Fibroblast of lung (primary cell): ENCODE data around the gene FAM162A. TPM values are rescaled to one million over a fixed set of nuclear protein-coding genes. Genes with fewer than 3 reads are reported as not detected.
"Not testable (repeated sequence)": the region's sequence is repeated elsewhere in the genome, so short reads cannot be mapped to it uniquely, and the experiment has no call there.

Source experiments
- DNase-seq, 2 donors: peaks; one replicate each; pipeline versions ENCODE4 v3.0.0 to v3.0.0-alpha.2; 2010; ENCODE audit warnings: low read depth in 2 of 2
- H2AFZ ChIP-seq: 2 replicates; pipeline ENCODE4 v1.5.1; 2012; ENCODE audit warnings: low read length, control low read depth, inconsistent platforms
- H3K27ac ChIP-seq: 2 replicates; pipeline ENCODE4 v1.5.1; 2011; ENCODE audit warnings: low read length, control low read depth; ENCODE audit not compliant: insufficient read depth
- H3K27me3 ChIP-seq: 2 replicates; pipeline ENCODE4 v1.5.1; 2011; ENCODE audit warnings: mild to moderate bottlenecking, low read length; ENCODE audit not compliant: control insufficient read depth, insufficient read depth
- H3K36me3 ChIP-seq: 2 replicates; pipeline ENCODE4 v1.5.1; 2011; ENCODE audit warnings: low read length; ENCODE audit not compliant: control insufficient read depth, insufficient read depth
- H3K4me1 ChIP-seq: 2 replicates; pipeline ENCODE4 v1.5.1; 2011; ENCODE audit warnings: low read length; ENCODE audit not compliant: control insufficient read depth, insufficient read depth; ENCODE audit errors: extremely low read depth
- H3K4me2 ChIP-seq: 2 replicates; pipeline ENCODE4 v1.5.1; 2011; ENCODE audit warnings: low read length, control low read depth; ENCODE audit not compliant: insufficient read depth; ENCODE audit errors: extremely low read depth
- H3K4me3 ChIP-seq, 4 experiments: fragments of 200-600 bp in 1 of 4; sonication (generic) in 1 of 4; replicated peaks in 1 of 4; 2 replicates each; pipeline ENCODE4 v1.5.1; 2011 to 2016; ENCODE audit warnings: low read length in 4 of 4, low read depth in 3 of 4, mild to moderate bottlenecking in 3 of 4, control low read depth in 2 of 4, inconsistent platforms in 1 of 4, mixed read lengths in 1 of 4; ENCODE audit not compliant: insufficient read depth in 1 of 4; ENCODE audit errors: control extremely low read depth in 1 of 4
- H3K79me2 ChIP-seq: 2 replicates; pipeline ENCODE4 v1.5.1; 2012; ENCODE audit warnings: mild to moderate bottlenecking, low read length, inconsistent platforms; ENCODE audit not compliant: control insufficient read depth, insufficient read depth
- H3K9ac ChIP-seq: 2 replicates; pipeline ENCODE4 v1.5.1; 2011; ENCODE audit warnings: mild to moderate bottlenecking, low read length, control low read depth; ENCODE audit not compliant: insufficient read depth
- H3K9me3 ChIP-seq: 2 replicates; pipeline ENCODE4 v1.5.1; 2012; ENCODE audit warnings: low read depth, low read length; ENCODE audit not compliant: control insufficient read depth, insufficient read depth
- H4K20me1 ChIP-seq: 2 replicates; pipeline ENCODE4 v1.5.1; 2011; ENCODE audit warnings: low read length; ENCODE audit not compliant: control insufficient read depth, insufficient read depth; ENCODE audit errors: extremely low read depth
- EZH2 ChIP-seq: IDR thresholded peaks from 2 replicates; pipeline ENCODE4 v1.5.1; 2012; ENCODE audit warnings: low read length, control low read depth, mild to moderate bottlenecking; ENCODE audit errors: missing control alignments
- polyA plus RNA-seq, 2 donors: library from polyadenylated mRNA; depleted of rRNA in 1 of 2; stranded (reverse) in 1 of 2; unstranded in 1 of 2; fragments of >200 nt; gene quantifications; 2 replicates each; pipeline ENCODE4 v1.2.1, GENCODE V29; 2011 to 2012; ENCODE audit warnings: missing spikeins in 1 of 2
- total RNA-seq: library from RNA; depleted of rRNA; stranded (reverse); fragments of >200 nt; gene quantifications from 2 replicates; pipeline ENCODE4 v1.2.1, GENCODE V29; 2014
- TF ChIP-seq, protein P1 (sequence below), 2 donors: IDR thresholded peaks in 1 of 2; conservative IDR thresholded peaks in 1 of 2; 1 replicate in 1 of 2; 2 replicates in 1 of 2; pipeline ENCODE4 v1.5.1; 2011 to 2012; ENCODE audit warnings: low read length in 2 of 2, control low read depth in 1 of 2, inconsistent platforms in 1 of 2, low read depth in 1 of 2, mild to moderate bottlenecking in 1 of 2

FAM162A gene
- total and polyA plus RNA-seq, 2 donors (not counting 1 experiment from before 2014, with no cell fraction given), result 16.7 to 47.6 TPM

DNA sequence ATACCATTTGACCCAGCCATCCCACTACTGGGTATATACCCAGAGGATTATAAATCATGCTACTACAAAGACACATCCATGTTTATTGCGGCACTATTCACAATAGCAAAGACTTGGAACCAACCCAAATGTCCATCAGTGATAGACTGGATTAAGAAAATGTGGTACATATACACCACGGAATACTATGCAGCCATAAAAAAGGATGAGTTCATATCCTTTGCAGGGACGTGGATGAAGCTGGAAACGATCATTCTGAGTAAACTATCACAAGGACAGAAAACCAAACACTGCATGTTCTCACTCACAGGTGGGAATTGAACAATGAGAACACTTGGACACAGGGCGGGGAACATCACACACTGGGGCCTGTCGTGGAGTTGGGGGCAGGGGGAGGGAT lies 64.2 kb downstream of the FAM162A start:
- H3K9me3 ChIP-seq, H3K4me3 ChIP-seq, H3K4me1 ChIP-seq, H3K79me2 ChIP-seq, H3K9ac ChIP-seq, H3K36me3 ChIP-seq, H4K20me1 ChIP-seq, H2AFZ ChIP-seq, H3K27ac ChIP-seq, DNase-seq, H3K27me3 ChIP-seq, H3K4me2 ChIP-seq: not testable (repeated sequence)

DNA sequence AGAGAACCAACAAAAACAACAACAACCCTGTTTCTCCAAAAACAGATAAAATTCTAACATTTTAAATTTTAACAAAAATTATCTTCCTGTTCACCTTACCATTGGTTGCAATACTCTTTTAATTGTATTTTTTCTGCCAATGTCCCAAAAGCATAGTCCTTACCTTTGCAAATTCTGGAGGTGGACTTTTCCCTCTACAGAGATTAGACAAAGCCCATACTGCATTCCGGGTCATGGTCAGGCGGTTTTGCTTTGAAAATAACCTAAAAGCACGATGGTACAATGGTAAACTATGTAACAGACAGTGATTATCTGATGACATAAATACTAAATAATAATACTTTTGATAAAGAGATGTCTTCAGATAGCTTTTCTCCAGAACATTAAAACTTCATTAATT lies 67.4 kb downstream of the FAM162A start:
- Histone ChIP-seq H3K79me2 (no peaks in the 10 kb centered on the region), H4K20me1 (no peaks in the 10 kb centered on the region), H3K36me3 (peaks cover 4% of the 10 kb centered on the region)

DNA sequence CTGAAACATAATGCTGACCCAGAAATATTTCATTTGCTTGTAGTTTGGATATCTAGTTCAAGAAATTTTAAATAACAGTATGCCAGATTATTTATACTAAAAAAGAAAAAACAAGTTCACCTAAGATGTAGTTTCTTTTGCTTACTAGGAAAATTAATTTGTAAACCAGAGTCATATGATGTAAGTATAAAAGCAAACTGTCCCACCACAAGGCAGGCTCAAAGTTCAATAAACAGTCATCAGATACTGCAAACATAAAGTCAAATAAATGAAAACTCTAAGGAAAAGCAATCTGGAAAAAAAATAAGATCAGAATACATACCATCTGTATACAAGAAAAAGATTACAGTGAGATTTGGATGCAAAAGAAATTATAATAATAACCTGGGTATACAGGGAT lies 72.1 kb downstream of the FAM162A start:
- Histone ChIP-seq H3K4me1 (no peaks in the 10 kb centered on the region), H3K36me3 (peaks cover 5% of the 10 kb centered on the region), H3K4me2 (no peak overlapping the region), H3K4me3 (no peak overlapping the region), H3K27ac (no peak overlapping the region), H3K79me2 (no peaks in the 10 kb centered on the region), H2AFZ (no peak overlapping the region), H3K27me3 (no peaks in the 10 kb centered on the region), H4K20me1 (no peaks in the 10 kb centered on the region), H3K9ac (no peak overlapping the region), H3K9me3 (no peaks in the 10 kb centered on the region)
- no peak for DNase-seq
- TF ChIP-seq, protein P1, sequence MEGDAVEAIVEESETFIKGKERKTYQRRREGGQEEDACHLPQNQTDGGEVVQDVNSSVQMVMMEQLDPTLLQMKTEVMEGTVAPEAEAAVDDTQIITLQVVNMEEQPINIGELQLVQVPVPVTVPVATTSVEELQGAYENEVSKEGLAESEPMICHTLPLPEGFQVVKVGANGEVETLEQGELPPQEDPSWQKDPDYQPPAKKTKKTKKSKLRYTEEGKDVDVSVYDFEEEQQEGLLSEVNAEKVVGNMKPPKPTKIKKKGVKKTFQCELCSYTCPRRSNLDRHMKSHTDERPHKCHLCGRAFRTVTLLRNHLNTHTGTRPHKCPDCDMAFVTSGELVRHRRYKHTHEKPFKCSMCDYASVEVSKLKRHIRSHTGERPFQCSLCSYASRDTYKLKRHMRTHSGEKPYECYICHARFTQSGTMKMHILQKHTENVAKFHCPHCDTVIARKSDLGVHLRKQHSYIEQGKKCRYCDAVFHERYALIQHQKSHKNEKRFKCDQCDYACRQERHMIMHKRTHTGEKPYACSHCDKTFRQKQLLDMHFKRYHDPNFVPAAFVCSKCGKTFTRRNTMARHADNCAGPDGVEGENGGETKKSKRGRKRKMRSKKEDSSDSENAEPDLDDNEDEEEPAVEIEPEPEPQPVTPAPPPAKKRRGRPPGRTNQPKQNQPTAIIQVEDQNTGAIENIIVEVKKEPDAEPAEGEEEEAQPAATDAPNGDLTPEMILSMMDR (conservative IDR thresholded peaks at IDR 0.05 in 1 of 2, IDR thresholded peaks at IDR 0.05 in 1 of 2; ENCODE audit: low read depth in 1 of 2, low read length in 2 of 2), result no peak
- no peak for TF ChIP-seq EZH2

More for the DNA sequence above, 67.4 kb downstream of the FAM162A start:
- TF ChIP-seq EZH2, result no peak
- TF ChIP-seq, protein P1 (conservative IDR thresholded peaks at IDR 0.05 in 1 of 2, IDR thresholded peaks at IDR 0.05 in 1 of 2; ENCODE audit: low read depth in 1 of 2, low read length in 2 of 2), result no peak
- H3K4me1 ChIP-seq, result no peaks in the 10 kb centered on the region
- no peak overlapping the region for H3K4me3 ChIP-seq
- no peak overlapping the region for H3K27ac ChIP-seq
- no peak overlapping the region for H3K9ac ChIP-seq
- H3K4me2 ChIP-seq, result no peak overlapping the region
- no peak for DNase-seq
- H3K9me3 ChIP-seq, result no peaks in the 10 kb centered on the region
- no peaks in the 10 kb centered on the region for H3K27me3 ChIP-seq
- no peak overlapping the region for H2AFZ ChIP-seq
